C4-2B (cell line): ENCODE results near the gene GNB1L.
"Not testable (repeated sequence)": the region's sequence is repeated elsewhere in the genome, so short reads cannot be mapped to it uniquely, and the experiment has no call there.

Source experiments
- H3K27ac ChIP-seq: fragments of 450-650 bp; 2 replicates; pipeline ENCODE4 v1.5.1; 2017
- ZFX ChIP-seq: fragments of 450-650 bp; IDR thresholded peaks from 2 replicates; pipeline ENCODE4 v1.6.1; 2017
- TF ChIP-seq, protein P1 (sequence below): fragments of 450-650 bp; conservative IDR thresholded peaks from 2 replicates; pipeline ENCODE4 v1.5.1; 2017; ENCODE audit warnings: mild to moderate bottlenecking

Gene GNB1L

DNA sequence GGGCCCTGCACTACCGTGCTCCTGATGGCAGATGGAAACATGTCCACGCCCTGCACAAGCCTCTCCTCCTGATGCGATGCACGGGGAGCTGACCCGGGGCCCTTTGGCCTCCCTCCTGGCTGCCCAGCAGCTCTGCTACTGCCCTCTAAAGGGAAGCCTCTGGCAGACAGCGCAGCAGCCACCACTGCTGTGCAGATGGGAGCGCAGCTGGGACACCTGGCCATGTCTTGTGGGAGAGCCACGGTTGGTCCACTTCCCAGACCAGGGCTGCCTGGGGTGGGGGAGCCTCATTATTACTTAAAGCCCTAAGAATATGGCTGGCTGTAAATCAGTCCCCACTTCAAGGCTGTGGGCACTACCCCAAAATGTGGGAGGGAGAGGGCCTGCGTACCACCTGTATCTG lies 55.8 kb downstream of the GNB1L start:
- TF ChIP-seq, protein P1, sequence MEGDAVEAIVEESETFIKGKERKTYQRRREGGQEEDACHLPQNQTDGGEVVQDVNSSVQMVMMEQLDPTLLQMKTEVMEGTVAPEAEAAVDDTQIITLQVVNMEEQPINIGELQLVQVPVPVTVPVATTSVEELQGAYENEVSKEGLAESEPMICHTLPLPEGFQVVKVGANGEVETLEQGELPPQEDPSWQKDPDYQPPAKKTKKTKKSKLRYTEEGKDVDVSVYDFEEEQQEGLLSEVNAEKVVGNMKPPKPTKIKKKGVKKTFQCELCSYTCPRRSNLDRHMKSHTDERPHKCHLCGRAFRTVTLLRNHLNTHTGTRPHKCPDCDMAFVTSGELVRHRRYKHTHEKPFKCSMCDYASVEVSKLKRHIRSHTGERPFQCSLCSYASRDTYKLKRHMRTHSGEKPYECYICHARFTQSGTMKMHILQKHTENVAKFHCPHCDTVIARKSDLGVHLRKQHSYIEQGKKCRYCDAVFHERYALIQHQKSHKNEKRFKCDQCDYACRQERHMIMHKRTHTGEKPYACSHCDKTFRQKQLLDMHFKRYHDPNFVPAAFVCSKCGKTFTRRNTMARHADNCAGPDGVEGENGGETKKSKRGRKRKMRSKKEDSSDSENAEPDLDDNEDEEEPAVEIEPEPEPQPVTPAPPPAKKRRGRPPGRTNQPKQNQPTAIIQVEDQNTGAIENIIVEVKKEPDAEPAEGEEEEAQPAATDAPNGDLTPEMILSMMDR = no peak
- no peak for TF ChIP-seq ZFX
- no peak overlapping the region for H3K27ac ChIP-seq

DNA sequence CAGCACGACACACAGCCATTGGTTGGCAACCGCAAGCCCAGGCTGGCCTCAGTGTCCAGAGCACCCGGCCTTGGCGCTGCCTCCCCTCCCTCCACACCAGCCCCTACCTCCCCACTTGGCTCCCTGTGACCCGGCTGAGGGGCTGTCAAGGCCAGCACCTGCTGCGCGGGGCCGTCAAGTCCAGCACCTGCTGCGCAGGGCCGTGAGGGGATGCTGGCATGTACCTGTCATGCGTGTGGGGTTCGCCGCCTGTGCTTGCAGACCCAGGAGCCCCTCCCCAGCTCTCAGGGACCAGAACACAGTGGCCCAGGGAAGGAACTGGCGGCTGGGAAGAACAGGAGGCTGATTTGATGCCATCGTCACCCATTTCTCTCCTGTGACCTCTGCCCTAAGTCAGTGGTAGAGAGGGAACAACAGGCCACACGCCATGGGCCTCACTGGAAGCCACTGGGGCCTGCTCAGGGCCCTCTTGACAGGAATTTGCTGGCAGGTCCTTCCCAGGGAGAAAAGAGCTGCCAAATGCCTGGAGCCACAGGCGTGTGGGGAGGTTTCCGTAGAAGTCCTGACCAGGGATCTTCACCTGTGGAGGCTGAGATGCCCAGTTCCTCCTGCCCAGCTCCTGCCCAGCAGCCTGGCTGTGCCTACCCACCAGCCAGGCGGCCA lies 56.5 kb downstream of the GNB1L start:
- no peak for TF ChIP-seq ZFX
- TF ChIP-seq, protein P1 = no peak
- H3K27ac ChIP-seq = no peak overlapping the region

DNA sequence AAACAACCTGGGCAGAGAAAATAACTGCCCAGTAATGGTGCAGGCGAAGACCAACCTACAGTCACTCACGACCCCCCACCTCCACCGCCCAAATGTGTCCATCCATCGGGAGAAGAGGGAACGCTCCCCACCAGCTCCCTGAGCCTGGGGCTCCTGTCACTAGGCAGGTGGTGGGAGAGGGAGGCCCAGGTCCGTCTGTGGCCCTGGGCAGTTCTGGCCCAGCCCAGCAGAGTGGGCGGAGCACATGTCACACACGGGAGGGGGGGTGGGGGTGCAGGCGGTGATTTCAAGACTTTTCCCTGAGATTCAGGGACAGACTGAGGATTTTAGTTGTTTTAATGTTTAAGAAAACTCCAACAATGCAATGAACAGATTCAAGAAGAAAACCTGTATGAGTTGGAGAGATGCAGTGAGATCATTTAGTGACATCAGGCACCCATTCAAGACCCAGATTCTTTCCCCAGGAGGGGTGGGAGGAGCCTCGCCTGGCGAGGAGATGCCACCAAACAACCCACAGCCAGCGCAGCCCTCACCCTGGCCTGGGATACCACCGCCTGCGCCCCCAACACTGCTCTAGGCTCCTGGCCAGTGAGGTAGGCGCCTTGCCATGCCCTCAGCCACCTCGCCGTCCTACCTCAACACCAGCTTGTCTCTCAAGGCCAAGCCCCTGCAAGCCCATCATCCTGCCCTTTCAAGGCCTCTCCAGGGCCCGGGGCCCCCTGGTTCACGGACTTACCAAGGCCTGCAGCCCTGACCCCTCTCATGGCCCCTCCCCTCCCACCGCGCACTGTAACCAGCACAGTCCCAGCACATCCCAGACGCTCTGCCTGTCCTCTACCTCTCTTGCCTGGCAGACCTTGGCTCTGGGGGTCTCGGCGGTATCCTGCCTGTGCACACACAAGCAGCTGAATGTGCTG lies 57.3 kb downstream of the GNB1L start:
- H3K27ac ChIP-seq = no peak overlapping the region
- TF ChIP-seq, protein P1 = no peak
- TF ChIP-seq ZFX = no peak

DNA sequence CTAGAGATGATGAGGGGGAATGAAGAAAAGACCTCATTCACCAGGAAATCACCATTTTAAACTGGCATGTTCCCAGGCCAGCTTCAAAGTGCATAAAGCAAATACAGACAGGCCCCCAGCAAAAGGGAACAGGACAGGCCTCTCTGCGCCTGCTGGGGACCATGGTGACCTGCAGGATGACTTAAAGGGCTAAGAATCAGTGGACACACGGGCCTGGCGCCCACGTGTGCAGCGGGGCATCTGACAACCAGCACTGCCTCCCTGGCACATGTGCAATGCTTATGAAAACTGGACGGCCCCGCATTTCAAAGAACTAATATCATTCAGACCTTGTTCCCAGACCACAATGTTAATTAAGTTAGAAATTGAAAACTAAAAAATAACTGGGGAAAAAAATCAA lies 58.5 kb downstream of the GNB1L start:
- no peak for TF ChIP-seq ZFX
- TF ChIP-seq, protein P1 = no peak
- no peak overlapping the region for H3K27ac ChIP-seq

DNA sequence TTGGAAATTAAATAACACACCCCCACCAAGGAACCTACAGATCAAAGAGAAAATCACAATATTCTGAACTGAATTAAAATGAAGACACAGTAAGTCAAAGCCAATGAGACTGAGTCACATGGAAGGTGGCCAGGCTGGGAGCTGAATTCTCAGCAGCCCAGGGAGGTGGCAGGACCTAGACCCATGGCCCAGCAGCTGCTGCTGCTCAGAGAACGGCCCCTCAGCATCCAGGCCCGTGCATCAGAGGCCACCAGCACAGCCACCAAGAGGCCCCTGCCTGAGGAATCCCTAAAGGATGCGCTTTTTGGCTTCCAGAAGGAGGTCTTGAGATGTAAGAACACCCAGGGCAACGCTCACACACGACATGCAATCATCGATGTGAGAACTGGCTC lies 59.1 kb downstream of the GNB1L start:
- TF ChIP-seq, protein P1 = no peak
- TF ChIP-seq ZFX = no peak
- H3K27ac ChIP-seq = no peak overlapping the region

DNA sequence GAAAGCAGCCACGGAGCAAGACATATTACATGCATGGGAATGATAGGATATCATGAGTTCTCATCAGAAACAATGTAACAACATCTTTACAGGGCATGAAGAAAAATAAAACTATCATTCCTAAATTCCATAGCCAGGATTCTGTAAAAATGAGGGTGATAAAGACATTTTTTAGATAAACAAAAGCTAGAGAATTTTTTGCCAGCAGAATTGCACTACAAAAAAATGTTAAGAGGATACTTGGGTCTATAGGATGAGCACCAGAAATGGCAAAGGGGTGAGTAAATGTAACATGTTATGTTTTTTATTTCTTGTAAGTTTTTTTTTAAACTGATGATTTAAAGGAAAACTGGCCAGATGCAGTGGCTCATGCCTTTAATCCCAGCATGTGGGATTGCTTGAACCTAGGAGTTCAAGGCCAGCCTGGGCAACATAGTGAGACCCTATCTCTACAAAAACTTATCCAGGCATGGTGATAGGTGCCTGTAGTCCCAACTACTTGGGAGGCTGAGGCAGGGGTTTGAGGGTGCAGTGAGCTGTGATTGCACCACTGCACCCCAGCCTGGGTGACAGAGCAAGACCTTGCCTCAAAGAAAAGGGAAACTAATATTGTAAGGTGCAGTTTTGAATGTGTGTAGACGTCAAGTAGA lies 60.9 kb downstream of the GNB1L start:
- H3K27ac ChIP-seq = no peak overlapping the region
- TF ChIP-seq ZFX = no peak
- TF ChIP-seq, protein P1 = no peak

DNA sequence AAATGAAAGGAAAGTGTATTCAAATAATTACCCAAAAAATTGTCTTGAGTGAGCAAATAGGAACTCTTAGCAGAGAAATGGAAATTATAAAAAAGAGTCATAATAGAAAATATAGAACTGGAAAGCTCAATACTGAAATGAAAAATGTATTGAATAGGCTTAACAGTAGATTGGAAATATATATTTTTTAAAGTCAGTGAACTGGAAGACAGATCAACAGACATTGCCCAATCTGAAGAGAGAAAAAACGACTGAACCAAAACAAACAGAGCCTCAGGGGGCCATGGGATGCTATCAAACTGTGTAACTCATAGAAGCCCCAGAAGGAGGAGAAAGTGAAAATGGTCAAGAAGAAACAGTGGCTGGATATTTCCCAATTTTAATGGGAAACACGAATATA lies 61.5 kb downstream of the GNB1L start:
- TF ChIP-seq, protein P1 = no peak
- TF ChIP-seq ZFX = no peak

DNA sequence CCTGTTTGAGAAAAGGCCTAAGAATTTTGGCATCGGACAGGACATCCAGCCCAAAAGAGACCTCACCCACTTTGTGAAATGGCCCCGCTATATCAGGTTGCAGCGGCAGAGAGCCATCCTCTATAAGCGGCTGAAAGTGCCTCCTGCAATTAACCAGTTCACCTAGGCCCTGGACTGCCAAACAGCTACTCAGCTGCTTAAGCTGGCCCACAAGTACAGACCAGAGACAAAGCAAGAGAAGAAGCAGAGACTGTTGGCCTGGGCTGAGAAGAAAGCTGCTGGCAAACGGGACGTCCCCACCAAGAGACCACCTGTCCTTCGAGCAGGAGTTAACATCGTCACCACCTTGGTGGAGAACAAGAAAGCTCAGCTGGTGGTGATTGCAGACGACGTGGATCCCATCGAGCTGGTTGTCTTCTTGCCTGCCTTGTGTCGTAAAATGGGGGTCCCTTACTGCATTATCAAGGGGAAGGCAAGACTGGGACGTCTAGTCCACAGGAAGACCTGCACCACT lies 62.2 kb downstream of the GNB1L start:
- not testable (repeated sequence) for H3K27ac ChIP-seq

More for the DNA sequence above, 61.5 kb downstream of the GNB1L start:
- no peak overlapping the region for H3K27ac ChIP-seq
